ENCODE data around the gene MLLT1.

GRCh38 chr19:6267552-6268381 is 12.0 kb downstream of the MLLT1 start:
- TF ChIP-seq EZH2phosphoT487 (IDR thresholded peaks at IDR 0.05; ENCODE audit: insufficient read depth, low read depth) = no peak
- TF ChIP-seq EZH2 (IDR thresholded peaks at IDR 0.05; ENCODE audit: insufficient read depth, poor library complexity, severe bottlenecking) = no peak

All from GM23248 (cell line).